HCT116 (cell line): ENCODE data around the gene DYNLT3.

ENCODE experiments used
- CEBPB ChIP-seq: IDR thresholded peaks from 2 replicates; pipeline ENCODE4 v1.6.1; 2012; ENCODE audit warnings: low read depth
- CTCF ChIP-seq, 3 experiments: fragments of 200-600 bp in 1 of 3; sonication (generic) in 1 of 3; IDR thresholded peaks in 2 of 3; conservative IDR thresholded peaks in 1 of 3; 2 replicates each; pipeline ENCODE4 v1.5.1; 2012 to 2017; ENCODE audit warnings: low read depth in 2 of 3, low read length in 2 of 3, antibody characterized with exemption in 1 of 3, borderline replicate concordance in 1 of 3, control low read depth in 1 of 3, mild to moderate bottlenecking in 1 of 3, mixed read lengths in 1 of 3, mixed run types in 1 of 3, moderate library complexity in 1 of 3; ENCODE audit not compliant: insufficient read depth in 1 of 3
- EZH2phosphoT487 ChIP-seq: fragments of 200-600 bp; IDR thresholded peaks from 2 replicates; pipeline ENCODE4 v1.6.1; 2018; ENCODE audit warnings: antibody characterized with exemption, borderline replicate concordance
- JUND ChIP-seq: IDR thresholded peaks from 2 replicates; pipeline ENCODE4 v1.6.1; 2012
- RAD21 ChIP-seq: IDR thresholded peaks from 2 replicates; pipeline ENCODE4 v1.6.1; 2012; ENCODE audit warnings: low read depth, mild to moderate bottlenecking
- REST ChIP-seq: IDR thresholded peaks from 2 replicates; pipeline ENCODE4 v1.6.1; 2012; ENCODE audit warnings: low read depth
- YY1 ChIP-seq: IDR thresholded peaks from 2 replicates; pipeline ENCODE4 v1.6.1; 2011; ENCODE audit warnings: low read length, low read depth, moderate library complexity, mild to moderate bottlenecking; ENCODE audit not compliant: insufficient replicate concordance; ENCODE audit errors: extremely low read depth
- ZBTB33 ChIP-seq: IDR thresholded peaks from 2 replicates; pipeline ENCODE4 v1.6.1; 2011; ENCODE audit warnings: mild to moderate bottlenecking, low read length, moderate library complexity; ENCODE audit not compliant: insufficient replicate concordance; ENCODE audit errors: extremely low read depth

GRCh38 chrX:37820646-37821045 lies 26.7 kb downstream of the DYNLT3 start:
- TF ChIP-seq REST (no peak), CTCF (IDR thresholded peaks at IDR 0.05 in 2 of 3, conservative IDR thresholded peaks at IDR 0.05 in 1 of 3; ENCODE audit: borderline replicate concordance in 1 of 3, insufficient read depth in 1 of 3, low read depth in 2 of 3, low read length in 2 of 3) (no peak), RAD21 (no peak), EZH2phosphoT487 (no peak), CEBPB (no peak), ZBTB33 (no peak), JUND (no peak), YY1 (no peak)
